Vagina (tissue), 2 donors: ENCODE results near the gene FBXL16.

ENCODE experiments used
- POLR2AphosphoS5 ChIP-seq, 2 donors: sonication (generic); formaldehyde crosslinking; IDR thresholded peaks; one replicate each; pipeline ENCODE4 v1.9.0; 2017; ENCODE audit warnings: antibody characterized with exemption in 2 of 2, mild to moderate bottlenecking in 2 of 2, low read depth in 1 of 2; ENCODE audit not compliant: insufficient read depth in 1 of 2
- TF ChIP-seq, protein P1 (sequence below), 3 experiments: fragments of 450-650 bp in 2 of 3; fragments of 200-600 bp in 1 of 3; sonication (generic) in 1 of 3; IDR thresholded peaks; one replicate each; pipeline ENCODE4 v1.5.1; 2017 to 2019; ENCODE audit warnings: antibody characterized with exemption in 3 of 3, mild to moderate bottlenecking in 2 of 3, moderate library complexity in 2 of 3

DNA sequence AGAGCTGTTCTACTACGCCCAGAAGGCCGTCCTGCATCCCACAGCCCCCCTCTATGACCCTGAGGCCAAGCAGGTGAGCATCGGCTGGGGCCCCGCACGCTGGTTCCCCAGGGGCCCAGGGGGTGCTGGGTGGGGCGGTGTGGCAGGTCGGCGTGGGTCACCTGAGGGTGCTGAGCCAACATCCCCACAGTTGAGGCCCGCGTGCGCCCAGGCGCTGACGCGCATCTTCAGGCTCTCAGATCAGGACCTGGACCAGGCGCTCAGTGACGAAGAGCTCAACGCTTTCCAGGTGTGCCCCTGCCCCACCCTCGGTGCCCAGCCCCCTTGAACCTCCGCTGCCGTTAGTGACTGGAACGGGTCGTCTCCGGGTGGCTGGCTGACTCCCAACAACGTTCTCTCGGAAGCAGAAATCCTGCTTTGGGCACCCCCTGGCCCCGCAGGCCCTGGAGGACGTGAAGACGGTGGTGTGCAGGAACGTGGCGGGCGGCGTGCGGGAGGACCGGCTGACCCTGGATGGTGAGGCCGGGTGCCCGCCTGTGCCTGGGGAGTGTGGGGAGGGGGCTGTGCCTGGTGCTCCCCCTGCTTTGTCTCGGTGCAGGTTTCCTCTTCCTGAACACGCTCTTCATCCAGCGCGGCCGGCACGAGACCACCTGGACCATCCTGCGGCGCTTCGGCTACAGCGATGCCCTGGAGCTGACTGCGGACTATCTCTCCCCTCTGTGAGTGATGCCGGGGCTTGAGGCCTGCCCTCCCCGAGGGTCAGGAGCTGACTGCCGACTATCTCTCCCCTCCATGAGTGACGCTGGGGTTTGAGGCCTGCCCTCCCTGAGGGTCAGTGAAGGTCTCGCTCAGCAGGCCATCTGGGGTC, 34.9 kb downstream of the FBXL16 start:
- TF ChIP-seq, protein P1, sequence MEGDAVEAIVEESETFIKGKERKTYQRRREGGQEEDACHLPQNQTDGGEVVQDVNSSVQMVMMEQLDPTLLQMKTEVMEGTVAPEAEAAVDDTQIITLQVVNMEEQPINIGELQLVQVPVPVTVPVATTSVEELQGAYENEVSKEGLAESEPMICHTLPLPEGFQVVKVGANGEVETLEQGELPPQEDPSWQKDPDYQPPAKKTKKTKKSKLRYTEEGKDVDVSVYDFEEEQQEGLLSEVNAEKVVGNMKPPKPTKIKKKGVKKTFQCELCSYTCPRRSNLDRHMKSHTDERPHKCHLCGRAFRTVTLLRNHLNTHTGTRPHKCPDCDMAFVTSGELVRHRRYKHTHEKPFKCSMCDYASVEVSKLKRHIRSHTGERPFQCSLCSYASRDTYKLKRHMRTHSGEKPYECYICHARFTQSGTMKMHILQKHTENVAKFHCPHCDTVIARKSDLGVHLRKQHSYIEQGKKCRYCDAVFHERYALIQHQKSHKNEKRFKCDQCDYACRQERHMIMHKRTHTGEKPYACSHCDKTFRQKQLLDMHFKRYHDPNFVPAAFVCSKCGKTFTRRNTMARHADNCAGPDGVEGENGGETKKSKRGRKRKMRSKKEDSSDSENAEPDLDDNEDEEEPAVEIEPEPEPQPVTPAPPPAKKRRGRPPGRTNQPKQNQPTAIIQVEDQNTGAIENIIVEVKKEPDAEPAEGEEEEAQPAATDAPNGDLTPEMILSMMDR (IDR thresholded peaks at IDR 0.05), result no peak
- TF ChIP-seq POLR2AphosphoS5 (IDR thresholded peaks at IDR 0.05; ENCODE audit: insufficient read depth in 1 of 2, low read depth in 1 of 2), result no peak
